Measurements from ENCODE around the gene FOXP1.

Gene FOXP1

DNA sequence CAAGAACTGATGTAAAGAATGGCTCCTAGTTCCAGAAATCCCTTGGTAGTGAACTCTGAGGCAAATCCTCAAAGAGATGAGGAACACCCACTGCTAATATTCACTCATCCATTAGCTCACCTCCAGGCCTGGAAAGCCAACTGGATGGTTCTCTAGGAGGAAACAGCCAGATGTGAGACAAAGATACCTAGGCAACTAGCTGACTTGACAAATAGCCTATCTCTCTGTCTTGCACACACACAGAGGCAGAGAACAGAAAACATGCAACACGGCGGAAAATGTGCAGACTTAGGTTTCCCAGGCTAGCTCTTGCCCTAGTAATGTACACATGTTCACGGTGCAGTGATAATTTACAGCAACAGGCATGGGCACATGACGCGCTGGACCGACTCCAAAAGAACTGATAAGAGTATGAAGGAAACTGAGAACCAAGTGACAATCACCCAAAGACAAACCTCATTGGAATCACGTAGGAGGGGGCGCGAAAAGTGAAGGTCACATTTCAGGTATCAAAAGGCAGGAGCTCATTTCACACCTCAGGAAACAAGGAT is 318.1 kb downstream of the FOXP1 start:
- TF ChIP-seq SP1 (IDR thresholded peaks at IDR 0.05) (no peak), SUZ12 (IDR thresholded peaks at IDR 0.05) (no peak), ARNT (IDR thresholded peaks at IDR 0.05) (no peak), L3MBTL2 (conservative IDR thresholded peaks at IDR 0.05) (no peak), FOXA1 (IDR thresholded peaks at IDR 0.05) (no peak), LEF1 (IDR thresholded peaks at IDR 0.05; ENCODE audit: borderline replicate concordance) (no peak), TARDBP (IDR thresholded peaks at IDR 0.05) (no peak), CTBP1 (IDR thresholded peaks at IDR 0.05; ENCODE audit: borderline replicate concordance) (no peak), FOXK2 (IDR thresholded peaks at IDR 0.05) (no peak), ZNF384 (IDR thresholded peaks at IDR 0.05) (no peak), FOXM1 (IDR thresholded peaks at IDR 0.05; ENCODE audit: borderline replicate concordance) (no peak), ELF4 (IDR thresholded peaks at IDR 0.05) (no peak), HDGF (IDR thresholded peaks at IDR 0.05; ENCODE audit: borderline replicate concordance) (no peak), BHLHE40 (IDR thresholded peaks at IDR 0.05; ENCODE audit: borderline replicate concordance) (no peak), NFRKB (IDR thresholded peaks at IDR 0.05) (no peak)
- TF ChIP-seq, protein P1, sequence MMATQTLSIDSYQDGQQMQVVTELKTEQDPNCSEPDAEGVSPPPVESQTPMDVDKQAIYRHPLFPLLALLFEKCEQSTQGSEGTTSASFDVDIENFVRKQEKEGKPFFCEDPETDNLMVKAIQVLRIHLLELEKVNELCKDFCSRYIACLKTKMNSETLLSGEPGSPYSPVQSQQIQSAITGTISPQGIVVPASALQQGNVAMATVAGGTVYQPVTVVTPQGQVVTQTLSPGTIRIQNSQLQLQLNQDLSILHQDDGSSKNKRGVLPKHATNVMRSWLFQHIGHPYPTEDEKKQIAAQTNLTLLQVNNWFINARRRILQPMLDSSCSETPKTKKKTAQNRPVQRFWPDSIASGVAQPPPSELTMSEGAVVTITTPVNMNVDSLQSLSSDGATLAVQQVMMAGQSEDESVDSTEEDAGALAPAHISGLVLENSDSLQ (IDR thresholded peaks at IDR 0.05): no peak
- POLR2A ChIA-PET: interaction anchor here (0.9 kb wide), 1 partner anchor 18 kb away, joined by 3 read pairs; no protein-coding TSS in a partner anchor
- DNase-seq (ENCODE audit: extremely low spot score): no peak
- CTCF ChIA-PET: interaction anchor here (1.3 kb wide), 1 partner anchor 11 kb away, joined by 3 read pairs; no protein-coding TSS in a partner anchor

DNA sequence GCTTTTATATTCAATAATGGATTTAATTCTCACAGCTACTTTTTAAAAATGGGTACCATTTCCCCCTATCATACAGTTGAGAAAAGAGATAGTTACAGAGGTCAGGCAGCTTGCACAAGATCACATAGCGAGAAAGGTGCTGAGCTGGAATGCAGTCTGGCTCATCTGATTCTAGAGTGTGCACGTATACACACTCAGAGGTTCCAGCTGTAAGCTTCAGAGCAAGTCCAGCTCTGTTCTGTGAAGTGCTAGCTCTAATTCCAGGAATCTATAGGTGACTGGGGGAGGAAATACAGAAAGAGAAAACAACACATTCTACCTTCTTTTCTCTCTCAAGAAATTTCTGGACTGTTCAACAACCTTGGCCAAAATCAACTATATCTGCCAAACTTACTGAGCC is 318.7 kb downstream of the FOXP1 start:
- ChIA-PET CTCF (interaction anchor here (1.3 kb wide), 1 partner anchor 10 kb away, joined by 3 read pairs; no protein-coding TSS in a partner anchor), POLR2A (no interaction called here)
- no peak for TF ChIP-seq SP1 (IDR thresholded peaks at IDR 0.05)
- TF ChIP-seq ARNT (IDR thresholded peaks at IDR 0.05): no peak
- no peak for TF ChIP-seq LEF1 (IDR thresholded peaks at IDR 0.05; ENCODE audit: borderline replicate concordance)

DNA sequence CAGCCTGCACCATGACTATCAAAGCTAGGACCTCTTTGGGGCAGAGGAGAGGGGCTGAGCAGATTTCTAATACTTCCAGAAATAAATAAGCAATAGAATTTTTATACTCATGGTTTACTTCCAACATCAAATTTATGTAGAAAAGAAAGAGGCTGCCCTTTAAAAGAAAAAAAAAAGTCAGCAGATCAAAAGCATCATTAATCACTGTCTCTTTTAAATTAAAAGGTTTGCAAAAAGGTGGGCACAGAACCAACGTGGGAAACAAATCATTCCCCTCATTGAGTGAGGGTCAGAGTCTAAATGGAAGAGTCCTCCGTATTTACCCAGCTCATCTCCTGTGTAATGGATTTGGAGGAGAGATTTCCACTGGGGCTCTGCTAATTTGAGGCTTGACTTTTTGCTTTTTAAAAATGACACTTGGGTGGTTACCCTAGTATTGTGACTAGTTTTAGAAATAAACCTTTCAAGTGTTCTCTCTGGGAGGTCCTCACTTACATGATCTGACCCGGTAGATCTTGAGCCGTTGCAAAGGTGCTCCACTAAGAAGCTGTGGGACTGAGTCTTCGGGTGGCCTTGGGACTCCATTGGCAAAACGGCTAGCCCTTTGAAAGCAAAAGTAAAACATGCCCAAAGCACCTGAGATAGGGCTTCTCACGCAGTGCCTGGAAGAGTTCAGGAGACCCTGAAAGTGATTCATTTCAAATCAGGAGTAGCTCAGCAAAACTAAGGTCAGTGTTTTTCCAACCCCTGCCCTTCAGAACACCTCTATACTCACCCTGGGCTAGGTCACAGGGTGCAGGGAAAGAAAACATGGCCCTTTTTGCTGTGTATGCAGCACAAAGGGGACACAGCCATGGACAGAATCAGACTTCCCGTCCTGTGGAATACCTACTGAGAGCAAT is 320.9 kb downstream of the FOXP1 start:
- DNase-seq (ENCODE audit: extremely low spot score): no peak
- POLR2A ChIA-PET: no interaction called here
- CTCF ChIA-PET: interaction anchor here (0.9 kb wide), 1 partner anchor 16 kb away, joined by 3 read pairs; no protein-coding TSS in a partner anchor
- TF ChIP-seq SUZ12 (IDR thresholded peaks at IDR 0.05) (no peak), FOXM1 (IDR thresholded peaks at IDR 0.05; ENCODE audit: borderline replicate concordance) (no peak), L3MBTL2 (conservative IDR thresholded peaks at IDR 0.05) (no peak), FOXA1 (IDR thresholded peaks at IDR 0.05) (no peak)
- TF ChIP-seq, protein P1 (IDR thresholded peaks at IDR 0.05): peak; percentile 51; the same call in 1 of the 2 replicates

More for the DNA sequence above, 318.7 kb downstream of the FOXP1 start:
- DNase-seq (ENCODE audit: extremely low spot score): no peak

DNA sequence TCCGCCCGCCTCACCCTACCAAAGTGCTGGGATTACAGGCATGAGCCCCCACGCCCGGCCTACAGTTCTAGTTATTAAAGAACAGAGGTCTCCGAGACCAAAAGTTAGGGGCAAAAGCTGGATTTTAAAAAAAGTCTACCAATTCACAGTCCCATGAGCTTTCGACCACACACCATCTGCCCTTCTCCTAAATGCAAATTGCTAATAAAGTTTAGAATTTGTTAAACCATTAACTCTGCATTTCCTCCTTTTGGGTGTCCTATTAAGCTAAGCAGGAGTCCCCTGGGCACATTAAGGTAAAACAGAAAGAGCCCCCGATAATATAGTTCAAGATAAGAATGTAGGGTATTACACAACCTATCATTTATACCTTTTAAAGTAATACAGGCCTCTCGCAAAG is 322.7 kb downstream of the FOXP1 start:
- no peak for DNase-seq (ENCODE audit: extremely low spot score)
- ChIA-PET CTCF (no interaction called here), POLR2A (no interaction called here)
- TF ChIP-seq, protein P1 (IDR thresholded peaks at IDR 0.05): no peak
- TF ChIP-seq FOXA1 (IDR thresholded peaks at IDR 0.05) (no peak), BHLHE40 (IDR thresholded peaks at IDR 0.05; ENCODE audit: borderline replicate concordance) (no peak), HDGF (IDR thresholded peaks at IDR 0.05; ENCODE audit: borderline replicate concordance) (no peak), ELF4 (IDR thresholded peaks at IDR 0.05) (no peak), SP1 (IDR thresholded peaks at IDR 0.05) (no peak), NFRKB (IDR thresholded peaks at IDR 0.05) (no peak), ARNT (IDR thresholded peaks at IDR 0.05) (no peak), FOXK2 (IDR thresholded peaks at IDR 0.05) (no peak), FOXM1 (IDR thresholded peaks at IDR 0.05; ENCODE audit: borderline replicate concordance) (no peak), TARDBP (IDR thresholded peaks at IDR 0.05) (no peak), CTBP1 (IDR thresholded peaks at IDR 0.05; ENCODE audit: borderline replicate concordance) (no peak), L3MBTL2 (conservative IDR thresholded peaks at IDR 0.05) (no peak), LEF1 (IDR thresholded peaks at IDR 0.05; ENCODE audit: borderline replicate concordance) (no peak), SUZ12 (IDR thresholded peaks at IDR 0.05) (no peak), ZNF384 (IDR thresholded peaks at IDR 0.05) (no peak)

DNA sequence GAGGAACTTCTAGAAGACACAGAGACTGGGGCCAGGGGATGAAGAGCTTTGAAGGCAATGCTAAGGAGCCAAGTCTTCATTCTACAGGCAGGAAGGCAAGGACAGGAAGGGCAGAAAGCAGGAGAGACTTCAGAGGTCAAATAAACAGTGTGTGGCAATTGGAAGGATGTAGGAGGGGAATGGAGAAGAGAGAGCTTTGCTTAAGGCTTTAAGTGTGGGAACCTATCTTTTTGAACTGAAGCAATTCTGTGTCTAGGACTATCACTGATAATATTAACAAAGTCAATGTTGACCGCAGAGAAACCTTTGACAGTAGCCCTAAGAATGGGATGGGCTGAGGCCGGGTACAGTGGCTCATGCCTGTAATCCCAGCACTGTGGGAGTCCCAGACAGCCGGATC is 325.0 kb downstream of the FOXP1 start:
- ChIA-PET POLR2A (no interaction called here), CTCF (interaction anchor here (0.7 kb wide), 1 partner anchor 11 kb away, joined by 3 read pairs; no protein-coding TSS in a partner anchor)
- DNase-seq (ENCODE audit: extremely low spot score): no peak
- TF ChIP-seq NFRKB (IDR thresholded peaks at IDR 0.05): no peak
- TF ChIP-seq ZNF384 (IDR thresholded peaks at IDR 0.05): no peak
- TF ChIP-seq ELF4 (IDR thresholded peaks at IDR 0.05): no peak
- TF ChIP-seq SUZ12 (IDR thresholded peaks at IDR 0.05): no peak
- no peak for TF ChIP-seq L3MBTL2 (conservative IDR thresholded peaks at IDR 0.05)
- TF ChIP-seq FOXK2 (IDR thresholded peaks at IDR 0.05): no peak

DNA sequence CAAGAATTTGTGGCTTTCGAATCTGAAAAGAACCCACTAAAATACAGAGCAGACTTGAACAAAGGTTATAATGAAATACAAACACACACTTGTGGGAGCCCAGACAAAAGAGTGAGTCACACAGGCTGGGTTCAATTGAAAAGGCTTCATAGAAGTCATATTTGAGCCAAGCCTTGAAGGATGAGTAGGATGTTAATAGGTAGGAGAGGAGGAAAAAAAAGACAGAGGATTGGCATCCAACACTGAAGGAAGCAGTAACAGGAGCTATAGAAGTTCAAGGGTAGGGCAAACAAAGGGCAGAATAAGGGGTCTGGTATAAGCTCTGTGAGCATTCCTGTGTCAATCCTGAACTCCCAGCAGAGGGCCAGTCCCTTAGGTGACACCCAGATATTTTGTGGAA is 325.4 kb downstream of the FOXP1 start:
- POLR2A ChIA-PET: interaction anchor here (1.1 kb wide), 1 partner anchor 9 kb away, joined by 3 read pairs; no protein-coding TSS in a partner anchor
- CTCF ChIA-PET: interaction anchor here (0.7 kb wide), 1 partner anchor 12 kb away, joined by 3 read pairs; no protein-coding TSS in a partner anchor
- no peak for TF ChIP-seq L3MBTL2 (conservative IDR thresholded peaks at IDR 0.05)
- TF ChIP-seq ARNT (IDR thresholded peaks at IDR 0.05): no peak
- TF ChIP-seq FOXA1 (IDR thresholded peaks at IDR 0.05): no peak
- no peak for TF ChIP-seq CTBP1 (IDR thresholded peaks at IDR 0.05; ENCODE audit: borderline replicate concordance)
- no peak for DNase-seq (ENCODE audit: extremely low spot score)

Data from HEK293T (cell line).